GM12878 (cell line): ENCODE results near the gene APOA5. TPM values are rescaled to one million over a fixed set of nuclear protein-coding genes. Genes with fewer than 3 reads are reported as not detected.

ENCODE experiments used
- ASH2L ChIP-seq: fragments of 300-600, 200-600 bp; sonication (generic); IDR thresholded peaks from 2 replicates; pipeline ENCODE4 v1.6.1; 2017; ENCODE audit warnings: low read depth, mild to moderate bottlenecking, borderline replicate concordance
- BACH1 ChIP-seq: fragments of 450-650 bp; IDR thresholded peaks from 2 replicates; pipeline ENCODE4 v1.6.1; 2017; ENCODE audit warnings: mild to moderate bottlenecking, borderline replicate concordance
- CBFB ChIP-seq: IDR thresholded peaks from 2 replicates; pipeline ENCODE4 v1.6.1; 2016; ENCODE audit warnings: antibody characterized with exemption, low read depth
- CEBPZ ChIP-seq: fragments of 150-350 bp; IDR thresholded peaks from 2 replicates; pipeline ENCODE4 v1.6.1; 2016; ENCODE audit warnings: low read depth, low read length
- CREB1 ChIP-seq: IDR thresholded peaks from 2 replicates; pipeline ENCODE4 v1.6.1; 2012; ENCODE audit warnings: low read depth, mild to moderate bottlenecking, inconsistent platforms
- GABPA ChIP-seq: IDR thresholded peaks from 2 replicates; pipeline ENCODE4 v1.6.1; 2014; ENCODE audit warnings: antibody characterized with exemption, low read depth, mild to moderate bottlenecking, inconsistent platforms
- HCFC1 ChIP-seq: fragments of 150-350 bp; IDR thresholded peaks from 2 replicates; pipeline ENCODE4 v1.6.1; 2014; ENCODE audit warnings: low read length
- HDGF ChIP-seq: fragments of 450-650 bp; IDR thresholded peaks from 2 replicates; pipeline ENCODE4 v1.6.1; 2016; ENCODE audit warnings: antibody characterized with exemption
- IKZF1 ChIP-seq: fragments of 450-650 bp; conservative IDR thresholded peaks from 2 replicates; pipeline ENCODE4 v1.6.1; 2017; ENCODE audit warnings: antibody characterized with exemption, mild to moderate bottlenecking
- IRF4 ChIP-seq: IDR thresholded peaks from 2 replicates; pipeline ENCODE4 v1.6.1; 2011; ENCODE audit warnings: low read depth, low read length
- JUNB ChIP-seq: IDR thresholded peaks from 2 replicates; pipeline ENCODE4 v1.6.1; 2016; ENCODE audit warnings: antibody characterized with exemption, mild to moderate bottlenecking
- KAT2A ChIP-seq: conservative IDR thresholded peaks from 2 replicates; pipeline ENCODE4 v1.6.1; 2011; ENCODE audit warnings: low read depth, low read length; ENCODE audit not compliant: control insufficient read depth
- LARP7 ChIP-seq: fragments of 450-650 bp; IDR thresholded peaks from 2 replicates; pipeline ENCODE4 v1.6.1; 2017; ENCODE audit warnings: mild to moderate bottlenecking
- NBN ChIP-seq: fragments of 450-650 bp; IDR thresholded peaks from 2 replicates; pipeline ENCODE4 v1.6.1; 2016
- NFYA ChIP-seq: IDR thresholded peaks from 2 replicates; pipeline ENCODE4 v1.6.1; 2011; ENCODE audit warnings: low read depth, mild to moderate bottlenecking, low read length, improper control_type of control experiment, borderline replicate concordance
- PBX3 ChIP-seq: IDR thresholded peaks from 2 replicates; pipeline ENCODE4 v1.6.1; 2011; ENCODE audit warnings: mild to moderate bottlenecking, low read depth, low read length, moderate library complexity; ENCODE audit not compliant: insufficient replicate concordance
- POLR2A ChIP-seq: IDR thresholded peaks from 2 replicates; pipeline ENCODE4 v1.6.1; 2011; ENCODE audit warnings: low read depth, mild to moderate bottlenecking, low read length
- RAD21 ChIP-seq: IDR thresholded peaks from 2 replicates; pipeline ENCODE4 v1.6.1; 2011; ENCODE audit warnings: mild to moderate bottlenecking, low read depth, low read length, moderate library complexity; ENCODE audit not compliant: insufficient read depth
- RCOR1 ChIP-seq: conservative IDR thresholded peaks from 2 replicates; pipeline ENCODE4 v1.6.1; 2012; ENCODE audit warnings: low read depth, low read length, improper control_type of control experiment
- RFX5 ChIP-seq: IDR thresholded peaks from 2 replicates; pipeline ENCODE4 v1.6.1; 2011; ENCODE audit warnings: low read depth, low read length, improper control_type of control experiment
- RUNX3 ChIP-seq: IDR thresholded peaks from 2 replicates; pipeline ENCODE4 v1.6.1; 2012; ENCODE audit warnings: low read length, inconsistent platforms
- TCF7 ChIP-seq: IDR thresholded peaks from 2 replicates; pipeline ENCODE4 v1.6.1; 2014; ENCODE audit warnings: antibody characterized with exemption, borderline replicate concordance
- YY1 ChIP-seq: IDR thresholded peaks from 2 replicates; pipeline ENCODE4 v1.6.1; 2011; ENCODE audit warnings: low read depth, mild to moderate bottlenecking, low read length
- ZNF687 ChIP-seq: fragments of 450-650 bp; IDR thresholded peaks from 2 replicates; pipeline ENCODE4 v1.6.1; 2017; ENCODE audit warnings: mild to moderate bottlenecking, moderate library complexity
- polyA plus RNA-seq, 11 experiments: library from polyadenylated mRNA; depleted of rRNA in 4 of 11; unstranded in 6 of 11; stranded (reverse) in 5 of 11; fragments of >200 nt; fragmentation: Nextera tagmentation in 4 of 11; fragmentation: Illumina TruSeq in 1 of 11; extraction: Ambion mirVana in 4 of 11; extraction: Trizol in 1 of 11; gene quantifications; 1 replicate in 1 of 11; 2 replicates in 10 of 11; pipeline versions ENCODE4 v1.2.1 to v1.2.3, GENCODE V29; 2011 to 2016; ENCODE audit warnings: inconsistent platforms in 2 of 11, missing spikeins in 2 of 11, low read depth in 1 of 11
- total RNA-seq, 4 experiments: library from RNA; depleted of rRNA in 3 of 4; stranded (reverse); fragments of >200 nt in 3 of 4; fragmentation: Illumina TruSeq in 1 of 4; extraction: Trizol in 1 of 4; gene quantifications; 2 replicates each; pipeline versions ENCODE4 v1.2.1 to v1.2.3, GENCODE V29; 2013 to 2021

Gene APOA5
- total and polyA plus RNA-seq, 10 of the 15 experiments (the other 5 are each of a cell fraction or from before 2014, with no cell fraction given), result 0.15 TPM; not detected in 9

- TF ChIP-seq YY1, result peak; percentile 37; the same call in 1 of the 2 replicates
- TF ChIP-seq PBX3, result no peak
- no peak for TF ChIP-seq NBN
- no peak for TF ChIP-seq RCOR1
- TF ChIP-seq GABPA, result no peak
- TF ChIP-seq KAT2A, result no peak
- TF ChIP-seq IRF4, result 0 out of 2 replicates have a peak, but pooled peaks have one; percentile 35
- no peak; the same call in 1 of the 2 replicates for TF ChIP-seq LARP7
- TF ChIP-seq CBFB, result no peak
- TF ChIP-seq HCFC1, result no peak; the same call in 1 of the 2 replicates
- TF ChIP-seq ZNF687, result peak; percentile 74
- no peak for TF ChIP-seq TCF7
- no peak for TF ChIP-seq JUNB
- no peak; the same call in 1 of the 2 replicates for TF ChIP-seq IKZF1
- no peak for TF ChIP-seq NFYA
- peak; percentile 82; the same call in 1 of the 2 replicates for TF ChIP-seq HDGF
- TF ChIP-seq CEBPZ, result no peak
- TF ChIP-seq ASH2L, result no peak
- TF ChIP-seq BACH1, result peak; percentile 42; the same call in 1 of the 2 replicates
- TF ChIP-seq CREB1, result 0 out of 2 replicates have a peak, but pooled peaks have one; percentile 13
- TF ChIP-seq RUNX3, result peak; percentile 45; the same call in 1 of the 2 replicates
- TF ChIP-seq RFX5, result no peak
- peak; percentile 83 for TF ChIP-seq POLR2A
- peak; percentile 60 for TF ChIP-seq RAD21
Observed at GRCh38 chr11:116835791-116836631, 44.3 kb upstream of the APOA5 start (continued).
